OCI-LY1 (cell line): ENCODE results near the gene LYZL4.

Experiments
- H2AFZ ChIP-seq: fragments of 200-600 bp; sonication (generic), shearing (Covaris generic); 2 replicates; pipeline ENCODE4 v1.6.0; 2014; ENCODE audit warnings: antibody characterized with exemption, mild to moderate bottlenecking, low read length
- H3F3A ChIP-seq: fragments of 200-600 bp; sonication (generic), shearing (Covaris generic); 2 replicates; pipeline ENCODE4 v1.6.0; 2014; ENCODE audit warnings: mild to moderate bottlenecking, antibody characterized with exemption, low read length, moderate library complexity; ENCODE audit not compliant: insufficient read depth
- H3K27ac ChIP-seq: fragments of 200-600 bp; sonication (generic); 2 replicates; pipeline ENCODE4 v1.5.1; 2014; ENCODE audit warnings: low read length, mixed run types, mild to moderate bottlenecking, low read depth; ENCODE audit not compliant: poor library complexity, severe bottlenecking
- H3K27me3 ChIP-seq: fragments of 200-600 bp; sonication (generic); 2 replicates; pipeline ENCODE4 v1.6.0; 2014; ENCODE audit warnings: antibody characterized with exemption, mild to moderate bottlenecking, low read length, moderate library complexity; ENCODE audit not compliant: insufficient read depth
- H3K36me3 ChIP-seq: fragments of 200-600 bp; sonication (generic); 2 replicates; pipeline ENCODE4 v1.6.1; 2014; ENCODE audit warnings: mild to moderate bottlenecking, antibody characterized with exemption, low read length, moderate library complexity, mixed read lengths; ENCODE audit not compliant: insufficient read depth
- H3K4me1 ChIP-seq: fragments of 200-600 bp; sonication (generic); 2 replicates; pipeline ENCODE4 v1.5.1; 2014; ENCODE audit warnings: mild to moderate bottlenecking, low read length, moderate library complexity; ENCODE audit not compliant: insufficient read depth, severe bottlenecking
- H3K4me2 ChIP-seq: fragments of 200-600 bp; sonication (generic), shearing (Covaris generic); 2 replicates; pipeline ENCODE4 v1.6.1; 2014; ENCODE audit warnings: low read length
- H3K4me3 ChIP-seq: fragments of 200-600 bp; sonication (generic); 2 replicates; pipeline ENCODE4 v1.5.1; 2014; ENCODE audit warnings: low read length, low read depth, mild to moderate bottlenecking, mixed read lengths; ENCODE audit not compliant: poor library complexity, severe bottlenecking
- H3K79me2 ChIP-seq: fragments of 200-600 bp; shearing (Covaris generic); 2 replicates; pipeline ENCODE4 v1.6.1; 2016; ENCODE audit warnings: mixed run types, low read length, mixed read lengths; ENCODE audit not compliant: insufficient read depth
- H3K9ac ChIP-seq: fragments of 200-600 bp; sonication (generic), shearing (Covaris generic); 2 replicates; pipeline ENCODE4 v1.6.1; 2014; ENCODE audit warnings: mild to moderate bottlenecking, low read length, mixed read lengths
- H3K9me2 ChIP-seq: fragments of 200-600 bp; sonication (generic), shearing (Covaris generic); 2 replicates; pipeline ENCODE4 v1.6.1; 2014; ENCODE audit warnings: low read depth, mild to moderate bottlenecking, low read length, mixed read lengths
- H3K9me3 ChIP-seq: fragments of 200-600 bp; shearing (Covaris generic); 2 replicates; pipeline ENCODE4 v1.6.1; 2014; ENCODE audit warnings: low read length, mixed read lengths
- H4K20me1 ChIP-seq: fragments of 200-600 bp; sonication (generic), shearing (Covaris generic); 2 replicates; pipeline ENCODE4 v1.6.0; 2016; ENCODE audit warnings: mild to moderate bottlenecking, low read length; ENCODE audit not compliant: insufficient read depth
- CTCF ChIP-seq: fragments of 200-600 bp; sonication (generic), shearing (Covaris generic); IDR thresholded peaks from 2 replicates; pipeline ENCODE4 v1.5.1; 2017; ENCODE audit warnings: mild to moderate bottlenecking, antibody characterized with exemption, low read length, moderate library complexity, mixed read lengths
- EZH2 ChIP-seq: fragments of 200-600 bp; sonication (generic), shearing (Covaris generic); IDR thresholded peaks from 2 replicates; pipeline ENCODE4 v1.8.0; 2017; ENCODE audit warnings: borderline replicate concordance, mixed run types, mild to moderate bottlenecking, antibody characterized with exemption, low read length, moderate library complexity, mixed read lengths

Gene LYZL4

GRCh38 chr3:42438193-42438592 lies 27.8 kb upstream of the LYZL4 start:
- no peak overlapping the region for H2AFZ ChIP-seq
- H3K27me3 ChIP-seq = no peaks in the 10 kb centered on the region; the same call in 1 of the 2 replicates
- H3F3A ChIP-seq = no peaks in the 10 kb centered on the region
- no peaks in the 10 kb centered on the region for H3K4me1 ChIP-seq
- H3K27ac ChIP-seq = no peak overlapping the region
- no peaks in the 10 kb centered on the region for H3K79me2 ChIP-seq
- H3K4me3 ChIP-seq = no peak overlapping the region
- no peaks in the 10 kb centered on the region for H3K36me3 ChIP-seq
- H3K9me3 ChIP-seq = no peaks in the 10 kb centered on the region
- no peaks in the 10 kb centered on the region for H4K20me1 ChIP-seq
- no peak for TF ChIP-seq EZH2
- no peak for TF ChIP-seq CTCF
- H3K4me2 ChIP-seq = no peak overlapping the region
- no peaks in the 10 kb centered on the region for H3K9me2 ChIP-seq
- H3K9ac ChIP-seq = no peak overlapping the region

DNA sequence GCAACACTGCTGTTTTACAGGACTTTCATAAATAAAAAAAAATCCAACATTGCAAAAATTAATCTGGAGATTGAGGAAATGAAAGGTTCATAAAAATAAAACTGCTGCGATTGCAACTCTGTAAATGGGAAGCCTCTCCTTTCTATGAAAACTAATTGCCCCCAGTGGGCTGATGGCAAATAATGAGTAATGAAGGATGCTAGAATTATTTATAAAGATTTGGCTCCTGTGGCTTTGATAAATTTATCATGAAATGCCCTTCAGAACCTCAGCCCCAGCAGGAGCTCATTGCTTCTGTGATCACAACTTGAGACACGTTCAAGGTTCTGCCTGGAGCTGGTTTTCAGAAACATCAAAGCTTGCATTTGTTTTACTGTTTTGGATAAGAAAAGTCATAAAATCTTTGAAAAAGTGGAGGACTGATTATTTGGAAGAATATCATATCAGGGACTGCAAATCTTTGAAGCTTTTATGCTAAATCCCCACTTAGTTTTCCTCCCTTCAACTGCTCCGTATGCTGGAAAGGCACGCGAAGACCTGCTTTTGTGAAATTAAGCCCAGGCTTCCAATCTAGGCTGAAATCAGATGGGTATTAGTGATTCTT lies 24.5 kb upstream of the LYZL4 start:
- Histone ChIP-seq H3K27ac (no peak overlapping the region), H3K79me2 (no peaks in the 10 kb centered on the region), H3F3A (no peaks in the 10 kb centered on the region), H3K36me3 (no peaks in the 10 kb centered on the region), H3K4me2 (no peak overlapping the region), H3K4me1 (no peaks in the 10 kb centered on the region), H3K9me3 (no peaks in the 10 kb centered on the region), H4K20me1 (no peaks in the 10 kb centered on the region), H2AFZ (no peak overlapping the region), H3K9ac (no peak overlapping the region), H3K9me2 (no peaks in the 10 kb centered on the region), H3K27me3 (no peaks in the 10 kb centered on the region), H3K4me3 (no peak overlapping the region)
- no peak for TF ChIP-seq EZH2
- TF ChIP-seq CTCF = no peak

DNA sequence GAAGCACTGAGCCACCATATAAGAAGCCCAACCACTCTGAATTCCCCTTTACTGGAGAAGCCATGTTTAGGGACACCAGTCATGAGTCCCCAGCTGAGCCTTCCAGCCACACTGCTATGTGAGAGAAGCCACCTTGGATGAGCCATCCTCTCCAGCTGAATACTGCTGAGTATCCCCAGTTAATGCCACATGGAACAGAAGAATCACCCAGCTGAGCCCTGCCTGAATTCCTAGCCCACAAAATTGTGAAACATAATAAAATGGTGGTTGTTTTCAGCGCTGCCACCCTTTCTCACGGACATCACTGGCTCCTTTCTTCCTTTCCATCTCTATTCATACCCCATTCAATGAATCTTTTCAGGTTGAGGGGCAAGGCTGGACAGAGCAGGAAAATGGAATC lies 22.1 kb upstream of the LYZL4 start:
- no peaks in the 10 kb centered on the region for H3K9me3 ChIP-seq
- H3K4me3 ChIP-seq = no peak overlapping the region
- H3K9me2 ChIP-seq = no peaks in the 10 kb centered on the region

More for the DNA sequence above, 22.1 kb upstream of the LYZL4 start:
- Histone ChIP-seq H2AFZ (no peak overlapping the region), H3K79me2 (no peaks in the 10 kb centered on the region), H3K27me3 (no peaks in the 10 kb centered on the region), H3K27ac (no peak overlapping the region), H3K4me1 (no peaks in the 10 kb centered on the region), H3K4me2 (no peak overlapping the region), H3K9ac (no peak overlapping the region), H3K36me3 (no peaks in the 10 kb centered on the region), H3F3A (no peaks in the 10 kb centered on the region), H4K20me1 (no peaks in the 10 kb centered on the region)
- TF ChIP-seq CTCF (no peak), EZH2 (no peak)
